ENCODE measurements around the gene GPC6.

DNA sequence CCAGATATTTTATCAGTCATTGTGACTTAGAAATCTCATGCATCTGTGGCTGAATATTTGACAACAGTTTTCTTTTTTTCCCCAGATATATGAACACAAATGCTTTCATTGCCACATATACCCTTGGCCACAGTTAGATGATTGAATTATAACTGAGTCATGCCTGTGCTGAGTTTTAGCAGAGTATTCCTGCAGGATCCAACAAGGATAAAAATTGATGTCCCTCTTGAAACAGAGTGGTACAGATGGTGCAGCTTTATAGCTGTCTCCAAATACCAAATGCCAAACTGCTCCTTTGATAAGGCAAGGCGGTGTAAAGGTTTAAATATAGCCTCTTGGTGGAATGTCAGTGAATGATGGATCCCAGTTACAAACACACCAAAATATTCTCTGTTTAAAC lies 428.5 kb downstream of the GPC6 start:
- TF ChIP-seq, protein P1, sequence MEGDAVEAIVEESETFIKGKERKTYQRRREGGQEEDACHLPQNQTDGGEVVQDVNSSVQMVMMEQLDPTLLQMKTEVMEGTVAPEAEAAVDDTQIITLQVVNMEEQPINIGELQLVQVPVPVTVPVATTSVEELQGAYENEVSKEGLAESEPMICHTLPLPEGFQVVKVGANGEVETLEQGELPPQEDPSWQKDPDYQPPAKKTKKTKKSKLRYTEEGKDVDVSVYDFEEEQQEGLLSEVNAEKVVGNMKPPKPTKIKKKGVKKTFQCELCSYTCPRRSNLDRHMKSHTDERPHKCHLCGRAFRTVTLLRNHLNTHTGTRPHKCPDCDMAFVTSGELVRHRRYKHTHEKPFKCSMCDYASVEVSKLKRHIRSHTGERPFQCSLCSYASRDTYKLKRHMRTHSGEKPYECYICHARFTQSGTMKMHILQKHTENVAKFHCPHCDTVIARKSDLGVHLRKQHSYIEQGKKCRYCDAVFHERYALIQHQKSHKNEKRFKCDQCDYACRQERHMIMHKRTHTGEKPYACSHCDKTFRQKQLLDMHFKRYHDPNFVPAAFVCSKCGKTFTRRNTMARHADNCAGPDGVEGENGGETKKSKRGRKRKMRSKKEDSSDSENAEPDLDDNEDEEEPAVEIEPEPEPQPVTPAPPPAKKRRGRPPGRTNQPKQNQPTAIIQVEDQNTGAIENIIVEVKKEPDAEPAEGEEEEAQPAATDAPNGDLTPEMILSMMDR (IDR thresholded peaks at IDR 0.05 in 8 of 11, conservative IDR thresholded peaks at IDR 0.05 in 3 of 11): no peak
- no peak for TF ChIP-seq POLR2A (IDR thresholded peaks at IDR 0.05)
